H1 (cell line): Measurements from ENCODE around the gene C5orf46. TPM values are rescaled to one million over a fixed set of nuclear protein-coding genes. Genes with fewer than 3 reads are reported as not detected.

Experiments used
- CHD7 ChIP-seq: fragments of 300-600 bp; sonication (generic); IDR thresholded peaks from 2 replicates; pipeline ENCODE4 v1.7.1; 2012; ENCODE audit warnings: low read length, moderate library complexity, mild to moderate bottlenecking, inconsistent platforms; ENCODE audit not compliant: insufficient replicate concordance
- GABPA ChIP-seq: IDR thresholded peaks from 2 replicates; pipeline ENCODE4 v1.6.1; 2011; ENCODE audit warnings: mild to moderate bottlenecking, low read length, moderate library complexity, borderline replicate concordance; ENCODE audit not compliant: insufficient read depth
- polyA plus RNA-seq, 7 experiments: library from polyadenylated mRNA; depleted of rRNA in 3 of 7; stranded (reverse) in 5 of 7; unstranded in 2 of 7; fragments of >200 nt in 5 of 7; fragments of 200-250 nt in 2 of 7; gene quantifications; 1 replicate in 5 of 7; 2 replicates in 1 of 7; 4 replicates in 1 of 7; pipeline versions ENCODE4 v1.2.1 to v1.2.3, GENCODE V29; 2011 to 2013; ENCODE audit warnings: missing spikeins in 2 of 7, mixed read lengths in 2 of 7
- total RNA-seq: library from RNA; stranded (reverse); fragmentation: NEBNext Ultra II Directional; extraction: Animal tissue kit (Norgen Biotek cat#: 25700); gene quantifications from 2 replicates; pipeline ENCODE4 v1.2.1, GENCODE V29; 2021

C5orf46 gene
- total and polyA plus RNA-seq, 2 of the 8 experiments (the other 6 are each of a cell fraction or from before 2014, with no cell fraction given): not detected

- TF ChIP-seq CHD7: no peak
- TF ChIP-seq GABPA: no peak
These were observed 5.7 kb upstream of the C5orf46 start (continued) for GRCh38 chr5:147912011-147912410.
